CD4-positive, alpha-beta T cell treated with Interleukin-17A for 4 hours (primary cell): ENCODE results near the gene HIRIP3.
"Not testable (repeated sequence)": the region's sequence is repeated elsewhere in the genome, so short reads cannot be mapped to it uniquely, and the experiment has no call there.

Experiments used
- DNase-seq: peaks from one replicate; pipeline ENCODE4 v3.0.0-alpha.2; 2020; ENCODE audit warnings: mixed read lengths

Gene HIRIP3

DNA sequence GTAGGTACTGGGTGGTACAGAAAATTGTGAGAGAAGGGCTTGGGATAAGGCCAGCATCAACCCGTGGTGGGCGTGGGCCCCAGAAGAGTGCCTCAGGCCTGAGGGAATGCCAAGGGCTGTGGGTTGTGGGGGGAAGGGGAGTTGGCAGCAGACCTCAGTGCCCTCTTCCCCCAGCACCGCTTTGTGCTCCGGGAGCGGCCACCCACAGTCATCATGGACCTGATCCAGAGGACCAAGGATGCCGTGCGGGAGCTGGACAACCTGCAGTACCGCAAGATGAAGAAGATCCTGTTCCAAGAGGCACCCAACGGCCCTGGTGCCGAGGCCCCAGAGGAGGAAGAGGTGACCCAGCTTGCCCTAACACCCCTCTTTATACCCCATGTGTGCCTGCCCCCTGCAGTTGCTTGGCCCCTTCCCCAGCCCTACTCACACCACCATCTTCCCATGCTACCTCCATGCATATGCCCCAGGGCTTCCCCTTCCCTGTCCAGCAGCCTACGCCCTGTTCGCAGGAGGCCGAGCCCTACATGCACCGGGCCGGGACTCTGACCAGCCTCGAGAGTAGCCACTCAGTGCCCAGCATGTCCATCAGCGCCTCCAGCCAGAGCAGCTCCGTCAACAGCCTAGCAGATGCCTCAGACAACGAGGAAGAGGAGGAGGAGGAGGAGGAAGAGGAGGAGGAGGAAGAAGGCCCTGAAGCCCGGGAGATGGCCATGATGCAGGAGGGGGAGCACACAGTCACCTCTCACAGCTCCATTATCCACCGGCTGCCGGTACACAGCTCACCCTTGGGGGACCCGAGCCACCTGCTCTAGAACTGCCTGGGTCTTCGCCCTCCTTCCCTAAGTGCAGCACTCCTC is 12.6 kb downstream of the HIRIP3 start:
- no peak for DNase-seq

DNA sequence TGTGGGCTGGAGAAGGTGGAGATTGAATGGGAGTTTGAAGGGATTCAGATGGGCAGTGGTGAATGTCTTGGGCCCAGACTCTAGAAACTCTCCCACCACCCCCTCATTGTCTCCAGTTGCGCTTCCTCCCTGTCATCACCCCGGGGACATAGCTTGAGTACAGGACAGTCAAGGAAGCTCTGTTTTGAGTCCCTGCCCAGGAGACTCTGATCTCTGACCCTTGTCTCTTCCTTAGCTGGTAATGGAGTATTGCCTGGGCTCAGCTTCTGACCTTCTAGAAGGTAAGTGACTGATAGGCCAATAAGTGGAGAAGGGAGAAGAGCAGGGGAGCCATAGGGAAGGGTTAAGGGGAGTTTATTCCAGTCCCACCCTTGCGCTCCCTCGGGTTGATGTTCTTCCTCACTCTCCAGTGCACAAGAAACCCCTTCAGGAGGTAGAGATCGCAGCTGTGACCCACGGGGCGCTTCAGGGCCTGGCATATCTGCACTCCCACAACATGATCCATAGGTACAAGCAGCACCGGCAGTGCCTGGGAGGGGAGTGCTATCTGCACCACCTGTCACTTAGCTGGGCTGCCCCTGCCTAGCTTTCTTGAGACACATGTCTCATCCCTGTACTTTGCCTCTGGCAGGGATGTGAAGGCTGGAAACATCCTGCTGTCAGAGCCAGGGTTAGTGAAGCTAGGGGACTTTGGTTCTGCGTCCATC is 16.7 kb downstream of the HIRIP3 start:
- DNase-seq = no peak

DNA sequence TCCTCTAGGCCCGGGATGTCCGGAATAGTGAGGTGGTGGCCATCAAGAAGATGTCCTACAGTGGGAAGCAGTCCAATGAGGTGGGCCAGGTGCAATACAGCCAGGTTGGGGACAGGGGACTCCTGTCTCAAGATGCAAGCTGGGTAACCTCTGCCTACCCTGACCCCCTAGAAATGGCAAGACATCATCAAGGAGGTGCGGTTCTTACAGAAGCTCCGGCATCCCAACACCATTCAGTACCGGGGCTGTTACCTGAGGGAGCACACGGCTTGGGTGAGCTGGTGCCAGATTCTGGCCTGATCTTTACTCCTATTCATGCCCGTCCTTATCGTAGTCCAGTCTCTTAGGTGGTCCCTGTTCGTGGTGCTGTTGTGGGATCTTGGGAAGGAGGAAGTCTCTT is 17.3 kb downstream of the HIRIP3 start:
- DNase-seq = no peak

DNA sequence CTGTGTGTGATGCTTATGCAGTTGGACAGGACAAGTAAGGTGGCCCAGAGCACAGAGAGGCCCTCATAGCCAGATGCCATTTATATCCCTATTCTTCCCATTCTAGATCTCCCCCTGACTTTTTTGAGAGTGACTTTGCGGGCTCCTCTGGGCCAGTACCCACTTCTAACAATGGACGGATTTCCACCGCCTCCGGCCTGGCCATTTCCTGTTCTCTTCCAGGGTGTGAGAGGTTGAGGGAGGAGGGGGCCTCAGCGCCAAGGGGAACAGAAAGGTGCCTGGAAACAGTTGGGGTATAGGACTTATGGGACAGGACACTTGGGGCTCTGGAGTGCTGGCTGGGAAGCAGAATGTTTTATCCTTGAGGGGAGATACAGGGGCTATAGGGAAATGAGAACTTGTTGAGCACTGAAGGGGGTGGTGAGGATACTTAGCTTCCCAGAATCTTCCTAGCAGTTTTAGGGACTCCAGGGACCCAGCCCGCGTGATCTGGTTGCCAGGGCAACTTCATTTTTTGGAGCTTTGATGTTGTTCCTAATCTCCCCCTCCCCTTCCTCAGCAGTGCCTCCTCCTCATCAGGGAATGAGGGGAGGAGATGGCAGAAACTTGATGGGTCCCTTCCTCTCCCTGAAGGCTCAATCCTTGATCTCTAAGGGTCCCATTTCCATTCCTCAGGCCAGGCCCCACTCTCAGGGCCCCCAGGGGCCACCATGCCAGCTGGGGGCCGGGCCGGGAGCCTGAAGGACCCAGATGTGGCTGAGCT is 18.2 kb downstream of the HIRIP3 start:
- DNase-seq = no peak

DNA sequence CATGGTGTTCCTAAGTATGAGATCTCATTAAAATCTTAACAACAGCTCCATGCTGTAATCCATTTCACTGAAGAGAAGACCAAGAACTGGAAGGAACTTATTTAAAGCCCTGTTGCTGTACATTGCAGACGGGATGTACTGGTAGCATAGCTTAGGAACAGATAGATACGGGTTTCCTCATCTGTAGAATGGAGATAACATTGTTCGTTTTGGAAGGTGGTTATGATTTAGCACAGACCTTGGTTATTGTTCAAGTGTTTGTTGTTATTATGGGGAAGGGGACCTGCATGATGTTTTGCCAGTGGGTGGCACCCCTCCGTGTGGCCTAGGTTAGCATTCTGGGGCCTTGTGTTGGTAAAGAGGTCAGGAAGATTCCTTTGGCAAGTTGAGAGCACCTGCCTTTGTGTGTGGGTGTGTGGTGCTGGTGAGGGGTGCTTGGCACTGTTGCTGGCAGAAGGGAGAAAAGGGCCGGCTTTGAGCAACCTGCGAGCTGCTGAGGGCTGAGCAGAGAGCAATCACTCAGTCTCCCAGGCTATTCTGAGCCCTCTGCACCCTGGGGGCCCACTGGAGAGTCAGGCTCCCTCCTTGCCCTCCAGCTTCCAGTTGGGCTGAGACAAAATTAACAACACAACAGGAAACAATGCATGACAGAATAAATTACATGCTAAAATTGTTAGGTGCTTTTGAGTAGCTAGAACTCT is 19.5 kb downstream of the HIRIP3 start:
- no peak for DNase-seq

DNA sequence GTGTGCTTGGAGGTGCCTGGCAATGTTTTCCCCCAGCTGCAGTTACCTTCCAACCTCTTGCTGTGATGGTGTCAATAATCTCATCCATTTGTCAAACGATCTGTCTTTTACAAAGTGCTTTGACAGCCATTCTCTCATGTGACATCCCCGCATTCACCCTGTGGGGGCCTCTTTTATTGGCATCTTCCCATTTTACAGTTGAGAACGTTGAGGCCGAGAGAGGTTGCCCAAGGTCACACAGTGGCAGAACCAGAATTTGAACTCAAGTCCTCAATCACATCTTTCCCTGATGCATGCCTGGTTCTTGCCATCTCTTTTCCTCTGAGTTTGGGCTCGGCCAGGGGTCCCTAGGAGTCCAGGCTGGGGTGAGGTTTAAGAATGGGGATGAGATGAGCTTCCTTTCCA is 20.3 kb downstream of the HIRIP3 start:
- no peak for DNase-seq

DNA sequence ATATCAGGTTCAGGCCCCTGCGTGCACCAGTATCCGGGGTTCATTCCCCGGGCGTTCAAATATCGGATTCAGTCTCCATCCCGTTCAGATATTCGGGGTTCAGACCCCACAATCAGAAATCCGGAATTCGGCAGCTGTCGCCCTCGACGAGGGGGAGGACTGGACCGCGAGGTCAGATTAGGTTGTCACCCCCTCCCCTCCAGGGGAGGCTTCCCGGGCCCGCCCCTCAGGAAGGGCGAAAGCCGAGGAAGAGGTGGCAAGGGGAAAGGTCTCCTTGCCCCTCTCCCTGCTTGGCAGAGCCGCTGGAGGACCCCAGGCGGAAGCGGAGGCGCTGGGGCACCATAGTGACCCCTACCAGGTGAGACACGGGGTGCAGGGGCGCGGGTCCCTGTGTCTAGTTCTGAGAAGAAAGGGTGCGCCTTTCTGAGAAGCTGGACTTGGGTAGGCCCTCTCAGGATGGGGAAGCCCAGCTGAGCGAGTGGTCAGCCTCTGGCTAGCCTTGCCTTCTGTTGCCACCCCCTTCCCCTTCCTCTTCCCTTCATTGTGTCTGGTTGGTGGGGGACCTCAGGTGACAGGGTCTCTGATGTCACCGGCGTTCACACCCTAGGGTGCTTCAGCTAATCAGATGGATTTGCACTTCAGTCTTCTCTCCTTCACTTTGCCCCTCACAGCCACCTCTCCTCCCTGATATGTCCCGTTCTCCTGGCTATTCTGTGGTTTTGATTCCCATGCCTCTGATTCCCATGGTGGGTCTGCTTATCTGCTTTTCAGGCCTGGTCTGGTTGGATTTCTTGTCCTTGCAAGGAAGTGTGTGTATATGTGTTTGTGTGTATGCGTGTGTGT is 20.9 kb downstream of the HIRIP3 start:
- peak; percentile 14 for DNase-seq

DNA sequence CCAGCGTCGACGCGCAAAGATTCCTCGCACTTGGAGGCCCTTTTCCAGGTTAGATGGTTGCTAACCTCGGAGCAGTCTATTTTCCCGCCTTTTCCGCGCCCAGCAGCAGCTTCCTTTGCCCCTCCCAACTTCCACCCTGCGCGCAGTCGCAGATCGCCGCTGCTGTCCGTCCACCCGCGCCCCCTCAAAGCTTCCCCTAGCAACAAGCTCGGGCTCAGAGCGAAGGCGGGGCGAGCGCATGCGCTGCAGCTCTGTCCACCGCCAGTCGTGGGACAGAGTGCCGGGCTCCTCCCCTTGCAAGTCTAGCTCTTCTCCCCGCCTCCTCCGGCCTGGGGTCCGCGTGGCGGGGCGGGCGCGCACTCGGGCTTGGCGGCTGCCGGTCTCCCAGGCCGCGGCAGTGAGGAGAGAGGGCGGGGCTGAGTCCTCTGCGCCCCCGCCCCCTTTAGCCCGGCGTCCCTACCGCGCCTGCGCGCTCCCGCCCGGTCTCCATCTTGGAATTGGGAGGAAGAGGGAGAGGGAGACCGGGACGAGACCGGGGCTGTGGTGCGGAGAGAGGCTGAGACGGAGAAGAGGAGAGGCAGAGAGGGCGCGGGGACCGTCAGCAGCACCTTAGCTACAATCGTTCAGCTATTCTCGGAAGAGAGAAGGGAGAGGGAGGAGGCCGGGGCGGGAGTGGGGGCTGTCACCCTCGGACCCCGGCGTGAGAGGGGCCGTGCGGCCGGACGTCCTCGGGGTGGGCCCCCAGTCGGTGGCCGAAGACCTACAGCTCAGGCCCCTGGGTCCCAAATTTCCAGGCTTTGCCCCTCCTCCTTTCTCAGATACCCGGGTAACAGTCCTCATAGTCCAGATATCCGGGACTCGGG is 21.8 kb downstream of the HIRIP3 start, which contains the start of gene TAOK2:
TAOK2 (plus strand) TSS at position 485 of the 863 bp plus-strand sequence. CDS start 3,905 bp downstream, outside the sequence.
- DNase-seq = peak; percentile 98

DNA sequence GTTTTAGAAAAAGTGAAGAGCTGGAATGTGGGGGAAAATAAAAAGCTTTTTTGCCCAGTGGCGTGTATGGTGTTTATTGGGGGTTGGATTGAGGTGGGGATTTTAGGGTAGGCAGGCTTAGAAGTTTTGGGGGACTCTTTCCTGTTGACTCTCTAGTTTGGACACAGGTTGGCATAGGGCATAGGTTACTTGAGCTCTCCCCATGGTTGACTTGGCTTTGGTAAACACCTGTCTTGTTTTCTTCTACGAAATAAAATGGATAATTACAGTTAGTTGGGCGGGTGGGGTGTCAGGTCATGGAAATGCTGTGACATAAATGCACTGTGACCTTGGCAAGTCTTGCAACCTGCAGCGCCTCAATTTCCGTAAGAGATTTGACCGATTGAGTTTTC is 22.4 kb downstream of the HIRIP3 start:
- DNase-seq = no peak

DNA sequence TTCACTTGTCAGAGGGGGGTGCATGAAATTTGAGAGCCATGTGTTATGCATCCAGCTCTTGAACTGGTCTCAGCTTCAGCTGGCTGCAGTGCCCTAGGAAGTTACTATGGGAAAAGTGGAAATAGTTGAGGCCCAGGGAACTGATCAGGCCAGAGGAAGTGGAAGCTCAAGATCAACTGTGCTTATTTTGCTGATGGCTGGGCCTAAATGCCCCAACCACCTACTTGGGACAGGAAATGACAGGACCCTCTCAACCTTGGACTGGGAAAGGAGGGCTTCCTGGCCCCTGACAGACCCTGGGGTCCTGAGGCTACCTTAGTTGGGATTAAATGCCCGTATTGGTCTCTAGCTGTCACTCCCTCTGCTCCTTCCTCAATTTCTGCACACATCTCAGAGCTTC is 22.9 kb downstream of the HIRIP3 start:
- DNase-seq = no peak

DNA sequence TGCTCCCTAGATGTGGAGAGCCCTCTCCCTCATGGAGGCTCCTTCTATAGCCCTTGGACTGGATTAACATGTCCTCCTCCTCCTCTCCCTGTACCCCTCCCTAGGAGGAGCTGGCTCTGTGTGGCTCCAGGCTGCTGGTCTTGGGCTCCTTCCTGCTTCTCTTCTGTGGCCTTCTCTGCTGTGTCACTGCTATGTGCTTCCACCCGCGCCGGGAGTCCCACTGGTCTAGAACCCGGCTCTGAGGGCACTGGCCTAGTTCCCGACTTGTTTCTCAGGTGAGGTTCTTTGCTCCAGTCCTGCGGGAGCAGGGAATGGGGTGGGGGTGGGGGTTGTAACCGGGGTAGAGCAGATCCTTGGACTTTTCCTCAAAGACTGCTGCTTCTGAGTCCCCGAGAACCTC is 24.1 kb downstream of the HIRIP3 start:
- no peak for DNase-seq

DNA sequence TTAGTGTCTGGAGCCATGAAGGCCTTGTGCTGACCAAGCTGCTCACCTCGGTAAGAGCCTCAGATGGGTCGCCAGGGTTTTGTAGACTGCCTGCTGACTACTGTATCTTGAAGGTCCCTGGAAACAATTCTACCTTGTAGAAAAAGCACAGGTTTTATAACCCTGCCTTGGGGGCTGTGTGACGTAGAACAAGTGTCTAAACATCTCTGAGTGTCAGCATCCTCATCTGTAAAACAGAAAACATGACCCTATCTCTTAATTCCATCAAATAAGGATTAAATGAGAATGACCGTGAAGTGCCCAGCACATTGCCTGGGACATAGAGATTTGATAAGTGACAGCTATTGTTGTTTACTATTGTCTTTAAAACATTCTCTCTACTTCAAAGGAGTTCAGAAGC is 27.2 kb downstream of the HIRIP3 start:
- DNase-seq = no peak

DNA sequence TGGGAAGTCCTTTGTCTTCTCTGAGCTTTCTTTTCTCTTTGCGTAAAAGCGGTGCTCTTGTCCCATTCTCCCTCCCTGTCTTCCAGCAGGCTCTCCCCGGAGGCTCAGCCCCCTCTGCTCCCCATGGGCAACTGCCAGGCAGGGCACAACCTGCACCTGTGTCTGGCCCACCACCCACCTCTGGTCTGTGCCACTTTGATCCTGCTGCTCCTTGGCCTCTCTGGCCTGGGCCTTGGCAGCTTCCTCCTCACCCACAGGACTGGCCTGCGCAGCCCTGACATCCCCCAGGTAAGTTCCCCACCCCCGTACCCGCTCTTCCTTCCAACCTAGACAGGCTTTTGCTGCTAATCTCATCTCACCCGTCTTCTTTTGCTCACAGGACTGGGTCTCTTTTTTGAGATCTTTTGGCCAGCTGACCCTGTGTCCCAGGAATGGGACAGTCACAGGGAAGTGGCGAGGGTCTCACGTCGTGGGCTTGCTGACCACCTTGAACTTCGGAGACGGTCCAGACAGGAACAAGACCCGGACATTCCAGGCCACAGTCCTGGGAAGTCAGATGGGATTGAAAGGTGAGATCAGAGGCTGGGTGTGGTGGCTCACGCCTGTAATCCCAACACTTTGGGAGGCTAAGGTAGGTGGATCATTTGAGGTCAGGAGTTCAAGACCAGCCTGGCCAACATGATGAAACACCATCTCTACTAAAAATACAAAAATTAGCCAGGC is 32.2 kb downstream of the HIRIP3 start:
- no peak for DNase-seq

DNA sequence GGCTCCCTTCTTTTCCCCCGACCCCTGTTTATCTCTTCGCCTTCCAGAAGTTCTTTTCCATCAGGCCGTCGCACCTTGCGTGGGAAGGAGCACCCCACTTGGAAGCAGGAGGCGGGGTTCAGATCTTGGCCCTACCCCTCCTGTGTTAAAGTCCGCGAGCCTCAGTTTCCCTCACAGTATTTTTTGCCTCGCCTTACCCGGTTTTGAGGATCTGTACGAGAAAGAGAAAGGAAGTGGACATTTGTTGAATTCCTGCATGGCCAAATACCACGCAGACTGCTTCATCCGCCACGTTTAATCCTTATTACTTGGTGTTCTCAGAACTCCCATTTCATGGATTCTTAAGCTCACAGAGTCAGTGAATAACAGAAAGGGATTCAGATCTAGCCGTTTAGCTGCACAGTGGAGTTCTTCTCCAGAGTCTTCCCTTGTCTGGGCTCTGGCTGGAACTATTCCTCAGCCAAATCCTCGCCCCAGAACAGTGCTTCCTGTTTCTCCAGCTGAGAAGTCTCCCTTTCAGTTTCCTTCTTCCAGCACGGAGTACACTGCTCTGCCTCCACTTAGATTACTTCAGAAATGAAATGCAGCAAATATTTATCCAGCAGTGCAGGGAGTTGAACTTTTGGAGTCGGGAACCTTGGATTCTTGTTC is 32.9 kb downstream of the HIRIP3 start:
- DNase-seq = peak; percentile 9

DNA sequence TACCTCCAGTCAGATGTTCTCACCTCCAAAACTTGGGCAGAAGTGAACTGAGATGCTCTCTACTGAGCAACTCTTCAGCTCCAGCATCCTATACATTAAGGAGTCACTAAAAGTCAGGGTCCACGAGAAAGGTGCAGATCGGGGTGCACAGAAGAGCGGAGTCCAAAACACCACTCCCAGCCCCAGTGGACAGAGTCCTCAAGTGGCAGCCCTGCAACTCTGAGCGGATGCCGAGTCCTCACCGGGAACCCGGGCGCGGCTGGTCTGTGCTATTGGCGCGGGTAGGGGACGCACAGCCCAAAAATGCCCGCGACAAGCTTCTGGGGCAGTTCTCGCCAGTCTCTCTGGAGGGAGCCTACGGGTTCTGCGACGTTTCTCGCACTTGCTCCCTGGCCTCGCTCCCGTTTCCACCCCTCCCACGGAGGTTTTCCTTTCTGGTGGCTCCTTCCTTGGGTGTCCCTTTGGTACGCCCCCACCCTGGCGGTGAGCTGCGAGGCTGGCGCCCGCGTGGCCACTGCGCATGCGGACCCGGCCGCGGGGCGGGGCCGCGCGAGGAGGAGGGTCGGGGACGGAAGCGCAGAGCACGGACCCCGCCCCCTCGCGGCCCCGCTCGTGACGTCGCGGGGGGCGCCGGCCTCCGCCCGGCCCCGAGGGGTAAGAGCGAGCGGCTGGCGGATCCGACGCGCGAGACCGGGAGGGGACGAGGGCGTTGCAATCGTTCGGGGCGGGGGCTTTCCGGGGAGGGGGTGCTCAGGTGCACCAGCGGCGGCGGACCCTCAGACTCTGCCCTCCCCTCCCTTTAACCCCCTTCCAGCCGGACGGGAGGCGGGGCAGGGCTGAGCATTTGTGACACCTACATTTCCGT is 33.7 kb downstream of the HIRIP3 start, which contains the start of gene TMEM219:
TMEM219 (plus strand) TSS at position 601 of the 865 bp plus-strand sequence. CDS start 1,065 bp downstream, outside the sequence.
- peak; percentile 94 for DNase-seq

DNA sequence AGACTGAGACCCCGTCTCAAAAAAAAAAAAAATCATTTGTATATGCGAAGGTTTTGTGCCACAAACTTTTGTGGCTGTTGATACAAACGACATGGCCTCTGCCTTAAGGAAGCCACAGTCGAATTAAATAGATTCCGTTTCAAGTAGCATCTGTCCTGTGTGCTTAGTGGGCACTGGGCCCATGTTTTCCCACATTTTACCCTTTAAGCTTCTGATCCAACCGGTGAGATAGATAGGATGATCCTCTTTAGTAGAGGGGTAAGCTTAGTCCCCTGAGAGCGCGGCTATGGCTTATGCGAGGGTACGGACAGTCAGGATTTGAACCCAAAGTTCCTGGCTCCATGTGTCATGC is 34.3 kb downstream of the HIRIP3 start:
- DNase-seq = no peak

DNA sequence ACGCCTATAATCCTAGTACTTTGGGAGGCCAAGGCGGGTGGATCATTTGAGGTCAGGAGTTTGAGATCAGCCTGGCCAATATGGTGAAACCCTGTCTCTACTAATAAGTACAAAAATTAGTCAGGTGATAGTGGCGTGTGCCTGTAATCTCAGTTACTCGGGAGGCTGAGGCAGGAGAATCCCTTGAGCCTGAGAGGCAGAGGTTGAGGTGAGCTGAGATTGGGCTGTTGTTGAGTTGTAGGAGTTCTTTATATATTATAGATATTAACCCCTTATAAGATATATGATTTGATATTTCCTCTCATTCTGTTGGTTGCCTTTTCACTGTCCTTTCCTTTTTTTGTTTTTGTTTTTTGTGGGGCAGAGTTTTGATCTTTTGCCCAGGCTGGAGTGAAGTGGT is 35.6 kb downstream of the HIRIP3 start:
- not testable (repeated sequence) for DNase-seq

DNA sequence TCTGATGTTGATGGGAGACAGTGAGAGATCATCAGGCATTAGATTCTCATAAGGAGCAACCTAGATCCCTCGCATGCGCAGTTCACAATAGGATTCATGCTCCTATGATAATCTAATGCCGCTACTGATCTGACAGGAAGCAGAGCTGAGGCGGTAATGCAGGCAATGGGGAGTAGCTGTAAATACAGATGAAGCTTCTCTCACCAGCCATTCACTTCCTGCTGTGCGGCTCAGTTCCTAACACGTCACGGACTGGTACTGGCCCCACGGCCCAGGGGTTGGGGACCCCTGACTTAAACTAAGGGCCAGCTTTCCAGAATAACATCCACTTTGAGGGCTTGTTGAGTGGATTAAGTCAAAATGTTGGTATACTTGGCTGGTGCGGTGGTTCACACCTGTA is 36.1 kb downstream of the HIRIP3 start:
- no peak for DNase-seq
